GM23248 (cell line): ENCODE measurements around the gene EI24. TPM values are rescaled to one million over a fixed set of nuclear protein-coding genes. Genes with fewer than 3 reads are reported as not detected.
A peak's percentile ranks its signal among the peaks of the same experiment; 100 is the strongest.

Experiments used
- DNase-seq: peaks from one replicate; pipeline ENCODE4 v3.0.0-alpha.2; 2015
- H2AFZ ChIP-seq: fragments of 200-600 bp; sonication (generic); 2 replicates; pipeline ENCODE4 v1.6.1; 2016; ENCODE audit warnings: antibody characterized with exemption
- H3F3A ChIP-seq: fragments of 200-600 bp; sonication (generic); 2 replicates; pipeline ENCODE4 v1.6.1; 2016; ENCODE audit warnings: mild to moderate bottlenecking, antibody characterized with exemption, mixed run types; ENCODE audit not compliant: insufficient read depth
- H3K27ac ChIP-seq: fragments of 200-600 bp; sonication (generic); 2 replicates; pipeline ENCODE4 v1.5.1; 2016; ENCODE audit warnings: mild to moderate bottlenecking
- H3K27me3 ChIP-seq: fragments of 200-600 bp; sonication (generic); replicated peaks from 2 replicates; pipeline ENCODE4 v1.6.1; 2016; ENCODE audit warnings: mild to moderate bottlenecking; ENCODE audit not compliant: insufficient read depth
- H3K36me3 ChIP-seq: fragments of 200-600 bp; sonication (generic); 2 replicates; pipeline ENCODE4 v1.6.1; 2016; ENCODE audit warnings: low read depth, mild to moderate bottlenecking
- H3K4me1 ChIP-seq: fragments of 200-600 bp; sonication (generic); 2 replicates; pipeline ENCODE4 v1.6.1; 2016; ENCODE audit warnings: mild to moderate bottlenecking; ENCODE audit not compliant: insufficient read depth
- H3K4me2 ChIP-seq: fragments of 200-600 bp; sonication (generic); one replicate; pipeline ENCODE4 v1.6.1; 2016; ENCODE audit warnings: mild to moderate bottlenecking; ENCODE audit not compliant: unreplicated experiment
- H3K4me3 ChIP-seq: fragments of 200-600 bp; sonication (generic); 2 replicates; pipeline ENCODE4 v1.5.1; 2016; ENCODE audit warnings: mild to moderate bottlenecking
- H3K79me2 ChIP-seq: fragments of 200-600 bp; sonication (generic); 2 replicates; pipeline ENCODE4 v1.6.1; 2016; ENCODE audit warnings: mild to moderate bottlenecking; ENCODE audit not compliant: insufficient read depth
- H3K9ac ChIP-seq: fragments of 200-600 bp; sonication (generic); 2 replicates; pipeline ENCODE4 v1.6.1; 2016; ENCODE audit warnings: mild to moderate bottlenecking
- H3K9me2 ChIP-seq: fragments of 200-600 bp; sonication (generic); 2 replicates; pipeline ENCODE4 v1.6.1; 2016; ENCODE audit warnings: mixed run types, mild to moderate bottlenecking, moderate library complexity; ENCODE audit not compliant: insufficient read depth
- H3K9me3 ChIP-seq: fragments of 200-600 bp; sonication (generic); one replicate; pipeline ENCODE4 v1.6.1; 2017; ENCODE audit warnings: low read depth
- H4K20me1 ChIP-seq: fragments of 200-600 bp; sonication (generic); 2 replicates; pipeline ENCODE4 v1.6.0; 2016; ENCODE audit not compliant: insufficient read depth
- EZH2 ChIP-seq: fragments of 200-600 bp; sonication (generic); IDR thresholded peaks from 2 replicates; pipeline ENCODE4 v1.6.1; 2018; ENCODE audit warnings: antibody characterized with exemption, mild to moderate bottlenecking; ENCODE audit not compliant: insufficient read depth, poor library complexity, severe bottlenecking
- EZH2phosphoT487 ChIP-seq: fragments of 200-600 bp; sonication (generic); IDR thresholded peaks from 2 replicates; pipeline ENCODE4 v1.6.1; 2018; ENCODE audit warnings: antibody characterized with exemption, moderate library complexity, mild to moderate bottlenecking, low read depth; ENCODE audit not compliant: insufficient read depth
- WGBS, 2 experiments: methylation state at CpG; one replicate each; pipeline ENCODE4 v1.1.6; 2015 to 2017; ENCODE audit warnings: low lambda C conversion rate in 2 of 2, low coverage in 1 of 2; ENCODE audit errors: missing lambda C conversion rate in 2 of 2; 5-methylcytosine and 5-hydroxymethylcytosine counted together
- in situ Hi-C: fragments of 300-500 bp; cut with MboI; formaldehyde crosslinking; loops from 2 replicates; pipeline ENCODE4 v1.15.0; 2020
- polyA plus RNA-seq: library from polyadenylated mRNA; unstranded; fragments of >200 nt; fragmentation: Nextera tagmentation; extraction: Ambion mirVana; gene quantifications from 2 replicates; pipeline ENCODE4 v1.2.1, GENCODE V29; 2016
- total RNA-seq: library from RNA; depleted of rRNA; stranded (reverse); fragments of >200 nt; shearing (Covaris generic); gene quantifications from 2 replicates; pipeline ENCODE4 v1.2.3, GENCODE V29; 2014; rRNA removed

The EI24 gene
- 124 and 145 TPM in 2 replicates for total RNA-seq
- polyA plus RNA-seq, result 139 and 140 TPM in 2 replicates

DNA sequence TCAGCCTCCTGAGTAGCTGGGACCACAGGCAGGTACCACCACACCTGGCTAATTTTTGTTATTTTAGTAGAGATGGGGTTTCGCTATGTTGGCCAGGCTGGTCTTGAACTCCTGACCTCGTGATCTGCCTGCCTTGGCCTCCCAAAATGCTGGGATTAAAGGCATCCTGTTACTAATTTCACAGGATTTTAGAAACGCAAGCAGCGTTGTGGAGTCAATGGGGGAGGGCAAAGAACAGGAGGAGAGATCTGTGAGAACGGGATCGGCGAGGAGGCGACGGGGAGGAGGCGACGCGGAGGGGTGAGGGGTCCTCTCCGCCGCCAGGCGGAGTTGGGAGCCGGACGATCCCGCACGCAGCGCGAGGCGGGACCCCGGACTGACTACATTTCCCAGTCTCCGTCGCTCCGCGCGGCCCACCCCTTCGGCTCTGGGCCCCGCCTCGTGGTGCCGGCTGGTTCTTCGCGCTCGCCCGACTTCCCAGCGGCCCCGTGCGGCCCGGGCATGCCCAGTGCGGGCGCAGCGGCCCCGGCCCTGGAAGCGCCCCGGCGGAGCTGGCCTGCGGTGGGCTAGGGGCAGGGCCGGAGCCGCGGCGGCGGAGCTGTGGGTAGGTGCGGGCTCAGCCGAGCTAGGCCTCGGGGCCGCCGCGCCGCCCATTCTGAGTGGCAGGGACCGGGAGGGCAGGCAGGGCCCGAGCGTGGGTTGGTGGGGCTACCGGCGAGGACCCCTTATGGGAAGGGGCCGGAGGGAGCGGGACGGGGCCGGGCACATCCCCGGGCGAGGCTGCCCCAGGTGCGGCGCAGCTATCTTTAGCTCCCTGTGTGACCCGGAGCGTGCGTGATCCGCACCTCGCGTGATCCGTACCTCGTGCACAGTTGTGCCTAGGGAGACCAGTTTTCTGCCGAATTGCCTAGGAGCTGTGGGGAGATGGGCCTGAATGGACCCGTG lies at the start of gene EI24:
TSS of gene EI24 (plus strand) at position 508 of the 945 bp plus-strand sequence. CDS start 3,051 bp downstream, outside the sequence.
- in situ Hi-C loops, result no loop called here
- Histone ChIP-seq H3K9me3 (no peaks in the 10 kb centered on the region), H3F3A (no peaks in the 10 kb centered on the region), H2AFZ (peak within 1 kb of the TSS; percentile 94), H3K9me2 (no peaks in the 10 kb centered on the region), H3K4me1 (peaks cover 18% of the 10 kb centered on the region; the same call in 1 of the 2 replicates), H3K27ac (peak within 1 kb of the TSS; percentile 41), H4K20me1 (no peaks in the 10 kb centered on the region), H3K4me3 (peak within 1 kb of the TSS; percentile 92), H3K27me3 (no peaks in the 10 kb centered on the region), H3K9ac (peak within 1 kb of the TSS; percentile 92), H3K79me2 (peaks cover 37% of the 10 kb centered on the region), H3K36me3 (peaks cover 13% of the 10 kb centered on the region), H3K4me2 (peak within 1 kb of the TSS; percentile 99)
- WGBS, 2 experiments, result 1% methylated on average over 73 to 76 of the region's 83 CpGs
- DNase-seq, result peak; percentile 97
- no peak for TF ChIP-seq EZH2phosphoT487
- TF ChIP-seq EZH2, result no peak

DNA sequence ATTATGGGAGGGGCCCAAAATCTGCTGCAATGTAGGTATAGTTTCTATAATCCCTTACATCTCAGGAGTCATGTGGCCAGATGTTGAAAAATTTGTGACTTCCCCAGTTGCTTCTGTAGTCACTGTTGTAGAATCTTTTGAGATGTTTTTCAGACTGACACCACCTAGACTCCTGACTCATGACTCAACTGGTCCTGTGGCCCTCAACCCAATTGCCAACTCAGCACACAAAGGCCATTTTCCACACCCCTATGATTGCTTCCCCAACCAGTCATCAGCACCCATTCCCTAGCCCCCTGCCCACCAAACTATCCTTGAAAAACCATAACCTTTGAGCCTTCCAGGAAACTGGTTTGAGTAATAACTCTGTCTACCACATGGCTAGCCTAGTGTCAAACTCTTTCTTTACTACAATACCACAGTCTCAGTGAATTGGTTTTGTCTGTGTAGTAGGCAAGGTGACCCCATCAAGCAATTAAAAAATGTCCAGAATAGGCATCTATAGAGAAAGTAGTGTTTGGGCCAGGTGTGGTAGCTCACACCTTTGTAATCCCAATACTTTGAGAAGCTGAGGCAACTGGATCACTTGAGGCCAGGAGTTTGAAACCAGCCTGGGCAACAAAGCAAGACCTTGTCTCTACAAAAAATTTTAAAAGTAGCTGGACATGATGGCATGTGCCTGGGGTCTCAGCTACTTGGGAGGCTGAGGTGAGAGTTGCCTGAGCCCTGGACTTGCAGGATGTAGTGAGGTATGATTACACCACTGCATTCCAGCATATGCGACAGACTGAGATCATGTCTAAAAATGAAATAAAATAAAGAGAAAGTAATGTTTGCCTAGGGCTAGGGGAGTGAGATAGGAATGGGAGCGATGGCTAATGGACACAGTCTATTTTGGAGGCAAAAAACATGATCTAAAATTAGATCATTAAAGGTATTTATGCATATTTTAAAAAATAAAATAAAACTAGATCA lies 49.1 kb upstream of the EI24 start:
- TF ChIP-seq EZH2 (no peak), EZH2phosphoT487 (no peak)
- 56 to 66% methylated on average over 2 of the region's 2 CpGs for WGBS, 2 experiments
- Histone ChIP-seq H3K27ac (no peak overlapping the region), H3K4me1 (no peaks in the 10 kb centered on the region), H3K36me3 (no peaks in the 10 kb centered on the region), H3K79me2 (no peaks in the 10 kb centered on the region), H3K27me3 (no peaks in the 10 kb centered on the region), H3K9me3 (no peaks in the 10 kb centered on the region), H4K20me1 (no peaks in the 10 kb centered on the region), H3F3A (no peaks in the 10 kb centered on the region), H2AFZ (no peak overlapping the region), H3K9ac (no peak overlapping the region), H3K9me2 (no peaks in the 10 kb centered on the region), H3K4me3 (no peak overlapping the region), H3K4me2 (no peak overlapping the region)
- DNase-seq, result no peak
- in situ Hi-C loops, result no loop called here

DNA sequence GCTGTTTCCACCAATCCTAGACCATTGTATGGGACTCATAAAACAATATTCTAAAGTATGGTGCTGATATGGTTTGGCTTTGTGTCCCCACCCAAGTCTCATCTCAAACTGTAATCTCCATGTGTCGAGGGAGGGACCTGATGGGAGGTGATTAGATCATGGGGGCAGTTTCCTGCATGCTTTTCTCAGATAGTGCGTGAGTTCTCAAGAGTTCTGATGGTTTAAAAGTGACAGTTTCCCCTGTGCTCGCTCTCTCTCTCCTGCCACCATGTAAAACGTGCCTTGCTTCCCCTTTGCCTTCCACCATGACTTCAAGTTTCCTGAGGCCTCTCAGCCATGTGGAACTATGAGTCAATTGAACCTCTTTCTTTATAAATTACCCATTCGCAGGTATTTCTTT lies 44.0 kb upstream of the EI24 start:
- Histone ChIP-seq H3K9me3 (no peaks in the 10 kb centered on the region), H3K36me3 (no peaks in the 10 kb centered on the region), H3K9ac (no peak overlapping the region), H3K27me3 (no peaks in the 10 kb centered on the region), H2AFZ (no peak overlapping the region), H3K9me2 (no peaks in the 10 kb centered on the region), H3K4me1 (no peaks in the 10 kb centered on the region), H3K4me3 (no peak overlapping the region), H3K4me2 (no peak overlapping the region), H4K20me1 (no peaks in the 10 kb centered on the region), H3K79me2 (no peaks in the 10 kb centered on the region), H3F3A (no peaks in the 10 kb centered on the region), H3K27ac (no peak overlapping the region)
- in situ Hi-C loops, result no loop called here
- TF ChIP-seq EZH2phosphoT487, result no peak
- TF ChIP-seq EZH2, result no peak
- WGBS, 2 experiments, result 30 to 32% methylated on average over 5 of the region's 5 CpGs
- DNase-seq, result no peak

DNA sequence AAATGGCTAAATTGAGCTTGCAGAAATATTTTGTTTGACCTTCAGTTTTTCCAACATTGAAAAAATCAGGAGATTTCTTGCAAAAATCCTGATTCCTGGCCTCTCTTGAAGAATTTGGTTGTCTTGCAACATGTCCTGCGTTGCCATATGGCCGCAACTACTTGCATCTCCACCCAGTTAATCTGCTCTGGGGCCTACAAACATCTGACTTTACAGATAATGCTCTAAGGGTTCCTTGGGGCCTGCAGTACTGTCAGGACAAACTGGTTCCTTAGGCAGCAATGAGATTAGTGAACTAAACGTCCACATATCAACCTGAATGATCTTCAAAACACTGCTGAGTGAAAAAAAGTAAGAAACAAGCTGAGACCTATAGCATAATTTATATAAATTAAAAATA lies 36.6 kb upstream of the EI24 start:
- Histone ChIP-seq H3K79me2 (no peaks in the 10 kb centered on the region), H3K9me2 (no peaks in the 10 kb centered on the region), H3K27me3 (peaks cover 7% of the 10 kb centered on the region), H4K20me1 (no peaks in the 10 kb centered on the region), H2AFZ (no peak overlapping the region), H3K4me2 (no peak overlapping the region), H3K36me3 (no peaks in the 10 kb centered on the region), H3K27ac (no peak overlapping the region), H3F3A (no peaks in the 10 kb centered on the region), H3K4me1 (no peaks in the 10 kb centered on the region), H3K4me3 (no peak overlapping the region), H3K9me3 (no peaks in the 10 kb centered on the region), H3K9ac (no peak overlapping the region)
- WGBS, 2 experiments, result 15 to 17% methylated on average over 3 of the region's 3 CpGs
- DNase-seq, result no peak
- TF ChIP-seq EZH2phosphoT487 (no peak), EZH2 (no peak)
- in situ Hi-C loops, result no loop called here
